Stimulated activated CD4-positive, alpha-beta T cell treated with anti-CD3 and anti-CD28 coated beads, TNF-alpha, amount 100 ng/mL, for 1 hour (primary cell): ENCODE results near the gene MAP3K21.

Experiments used
- DNase-seq, 3 donors: peaks; one replicate each; pipeline ENCODE4 v3.0.0-alpha.2; 2020; ENCODE audit warnings: low read depth in 3 of 3, low spot score in 1 of 3

Gene MAP3K21

GRCh38 chr1:233433436-233434210 is 106.1 kb downstream of the MAP3K21 start:
- no peak for DNase-seq
